Coronary artery (tissue), 2 donors: Measurements from ENCODE around the gene VPS26C.

Source experiments
- DNase-seq: peaks from one replicate; pipeline ENCODE4 v3.0.0-alpha.2; 2017; ENCODE audit warnings: low spot score
- H3K27ac ChIP-seq, 2 donors: fragments of 200-600 bp; sonication (generic); one replicate each; pipeline ENCODE4 v1.5.1; 2016 to 2019
- H3K4me3 ChIP-seq: fragments of 200-600 bp; sonication (generic); 2 replicates; pipeline ENCODE4 v1.5.1; 2016; ENCODE audit warnings: mild to moderate bottlenecking, moderate library complexity
- TF ChIP-seq, protein P1 (sequence below): fragments of 200-600 bp; sonication (generic); IDR thresholded peaks from one replicate; pipeline ENCODE4 v1.5.1; 2019; ENCODE audit warnings: antibody characterized with exemption

The VPS26C gene

DNA sequence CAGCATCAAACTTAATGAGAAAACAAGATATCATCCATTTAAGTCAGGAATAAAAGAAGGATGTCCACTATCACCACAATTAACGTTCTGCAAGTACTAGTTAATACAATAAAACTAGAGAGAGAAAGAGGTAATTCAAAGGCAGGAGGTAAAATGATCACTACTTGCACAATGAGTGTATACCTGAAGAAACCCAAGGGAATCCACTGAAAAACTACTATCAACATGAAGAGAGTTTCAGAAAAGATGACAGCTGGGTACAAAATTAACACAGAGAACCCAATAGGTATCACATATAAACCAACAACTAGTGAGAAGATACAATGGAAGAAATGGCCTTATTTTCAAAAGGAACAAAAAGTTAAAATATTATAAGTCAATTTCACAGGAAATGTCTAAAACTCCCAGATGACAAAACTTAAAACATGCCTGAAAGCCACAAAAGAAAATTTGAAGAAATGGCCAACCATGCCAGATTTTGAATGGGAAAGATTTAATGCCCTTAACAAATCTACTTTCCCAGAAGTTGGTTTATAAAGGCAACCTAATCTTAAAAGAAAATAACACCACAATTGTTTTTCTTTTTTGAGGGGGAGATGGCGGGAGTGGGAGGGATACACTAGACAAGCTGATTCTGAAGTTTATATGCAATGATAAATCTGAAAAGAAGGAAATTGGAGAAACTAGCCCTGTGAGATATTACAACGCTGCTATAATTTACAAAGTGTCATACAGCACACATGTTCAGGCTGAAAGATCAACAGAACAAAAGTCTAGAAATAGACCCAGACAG lies 17.8 kb downstream of the VPS26C start:
- TF ChIP-seq, protein P1, sequence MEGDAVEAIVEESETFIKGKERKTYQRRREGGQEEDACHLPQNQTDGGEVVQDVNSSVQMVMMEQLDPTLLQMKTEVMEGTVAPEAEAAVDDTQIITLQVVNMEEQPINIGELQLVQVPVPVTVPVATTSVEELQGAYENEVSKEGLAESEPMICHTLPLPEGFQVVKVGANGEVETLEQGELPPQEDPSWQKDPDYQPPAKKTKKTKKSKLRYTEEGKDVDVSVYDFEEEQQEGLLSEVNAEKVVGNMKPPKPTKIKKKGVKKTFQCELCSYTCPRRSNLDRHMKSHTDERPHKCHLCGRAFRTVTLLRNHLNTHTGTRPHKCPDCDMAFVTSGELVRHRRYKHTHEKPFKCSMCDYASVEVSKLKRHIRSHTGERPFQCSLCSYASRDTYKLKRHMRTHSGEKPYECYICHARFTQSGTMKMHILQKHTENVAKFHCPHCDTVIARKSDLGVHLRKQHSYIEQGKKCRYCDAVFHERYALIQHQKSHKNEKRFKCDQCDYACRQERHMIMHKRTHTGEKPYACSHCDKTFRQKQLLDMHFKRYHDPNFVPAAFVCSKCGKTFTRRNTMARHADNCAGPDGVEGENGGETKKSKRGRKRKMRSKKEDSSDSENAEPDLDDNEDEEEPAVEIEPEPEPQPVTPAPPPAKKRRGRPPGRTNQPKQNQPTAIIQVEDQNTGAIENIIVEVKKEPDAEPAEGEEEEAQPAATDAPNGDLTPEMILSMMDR = no peak
- DNase-seq = no peak
- no peak overlapping the region for H3K27ac ChIP-seq
- no peak overlapping the region for H3K4me3 ChIP-seq

DNA sequence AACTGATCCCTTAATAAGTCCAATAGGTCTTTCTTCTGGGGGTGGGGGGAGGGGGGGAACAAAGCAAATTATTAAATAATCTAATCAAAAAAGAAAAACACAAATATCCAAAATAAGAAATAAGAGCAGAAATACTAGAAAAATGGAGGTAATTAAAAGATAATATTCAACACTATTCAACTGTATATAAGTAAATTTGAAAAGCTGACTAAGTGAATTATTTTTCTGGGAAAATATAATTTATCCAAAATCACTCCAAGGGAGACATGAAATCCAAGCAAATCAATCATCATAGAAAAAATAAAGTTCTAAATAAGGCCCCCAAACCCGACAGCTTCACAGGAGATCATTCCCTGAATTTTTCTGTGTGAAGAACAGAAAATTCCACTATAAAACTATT lies 18.8 kb downstream of the VPS26C start:
- TF ChIP-seq, protein P1 = no peak
- no peak overlapping the region for H3K4me3 ChIP-seq
- no peak for DNase-seq
- H3K27ac ChIP-seq = no peak overlapping the region

DNA sequence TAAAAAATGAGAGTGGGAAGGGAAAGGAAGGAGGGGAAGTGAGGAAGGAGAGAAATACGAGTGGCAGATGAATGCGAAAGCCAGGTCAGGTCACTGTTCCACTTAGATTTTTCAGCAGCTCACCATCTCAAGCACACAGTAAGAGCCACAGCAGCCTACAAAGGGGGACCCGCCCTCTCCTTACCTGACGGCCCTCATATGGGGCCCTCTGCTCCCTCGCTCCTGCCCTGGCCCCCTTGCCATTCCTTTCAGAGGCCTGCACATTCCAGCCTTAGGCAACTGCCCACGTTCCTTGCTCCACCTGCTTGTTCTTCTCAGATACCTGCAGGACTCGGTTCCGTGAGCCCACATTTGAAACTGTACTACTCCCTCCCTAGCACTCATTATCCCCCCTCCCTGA lies 22.0 kb downstream of the VPS26C start:
- TF ChIP-seq, protein P1 = no peak
- DNase-seq = no peak
- no peak overlapping the region for H3K27ac ChIP-seq
- H3K4me3 ChIP-seq = no peak overlapping the region

- H3K27ac ChIP-seq = no peak overlapping the region
- no peak overlapping the region for H3K4me3 ChIP-seq
- TF ChIP-seq, protein P1 = no peak
- DNase-seq = no peak
These were observed 22.5 kb downstream of the VPS26C start for GRCh38 chr21:37244501-37245095.

DNA sequence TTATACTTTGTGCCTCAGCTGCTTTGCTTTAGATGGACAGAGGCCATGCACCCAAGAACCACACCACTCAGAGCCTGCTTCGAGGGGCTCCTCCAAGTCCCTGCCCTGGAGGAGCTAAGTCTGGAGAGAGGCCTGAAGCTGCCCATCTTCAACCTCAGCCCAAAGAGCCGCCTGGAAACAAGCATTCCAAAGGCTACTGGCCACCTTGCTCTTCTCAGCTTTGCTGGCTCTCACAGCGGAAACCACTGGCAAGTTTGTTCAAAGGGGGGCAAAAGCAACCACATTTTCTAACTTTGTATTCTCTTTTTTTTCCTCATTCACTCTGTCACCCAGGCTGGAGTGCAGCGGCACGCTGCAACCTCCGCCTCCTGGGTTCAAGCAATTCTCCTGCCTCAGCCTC lies 23.2 kb downstream of the VPS26C start:
- TF ChIP-seq, protein P1 = no peak
- DNase-seq = no peak
- Histone ChIP-seq H3K27ac (no peak overlapping the region), H3K4me3 (no peak overlapping the region)

- DNase-seq = no peak
- no peak overlapping the region for H3K4me3 ChIP-seq
- no peak overlapping the region for H3K27ac ChIP-seq
- TF ChIP-seq, protein P1 = no peak
These were observed 25.7 kb downstream of the VPS26C start for GRCh38 chr21:37241426-37241825.

- DNase-seq = no peak
- TF ChIP-seq, protein P1 = no peak
These were observed 26.2 kb downstream of the VPS26C start for GRCh38 chr21:37240978-37241377.

More at GRCh38 chr21:37240978-37241377, 26.2 kb downstream of the VPS26C start:
- Histone ChIP-seq H3K27ac (no peak overlapping the region), H3K4me3 (no peak overlapping the region)
